NCI-H1417 treated with DMSO at 0.1 percent for 48 hours (cell line): ENCODE measurements around the gene HMGN4.
A peak's percentile ranks its signal among the peaks of the same experiment; 100 is the strongest.

Experiments used
- DNase-seq: peaks from one replicate; lab custom pipeline; 2025; lab: John Stamatoyannopoulos, UW

Gene HMGN4

DNA sequence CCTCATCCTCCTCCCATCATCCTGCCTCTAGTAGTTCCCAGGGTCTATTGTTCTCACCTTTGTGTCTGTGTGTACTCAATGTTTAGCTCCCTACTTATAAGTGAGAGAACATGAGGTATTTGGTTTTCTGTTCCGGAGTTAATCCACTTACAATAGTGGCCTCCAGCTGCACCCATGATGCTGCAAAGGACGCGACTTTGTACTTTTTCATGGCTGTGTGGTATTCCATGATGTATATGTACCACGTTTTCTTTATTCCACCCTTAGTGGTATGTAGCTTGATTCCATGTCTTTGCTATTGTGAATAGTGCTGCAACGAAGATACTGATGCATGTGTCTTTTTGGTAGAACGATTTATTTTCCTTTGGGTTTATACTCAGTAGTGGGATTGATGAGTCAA is 40.1 kb downstream of the HMGN4 start:
- no peak for DNase-seq

GRCh38 chr6:26578741-26579140 is 40.6 kb downstream of the HMGN4 start:
- DNase-seq, result no peak

DNA sequence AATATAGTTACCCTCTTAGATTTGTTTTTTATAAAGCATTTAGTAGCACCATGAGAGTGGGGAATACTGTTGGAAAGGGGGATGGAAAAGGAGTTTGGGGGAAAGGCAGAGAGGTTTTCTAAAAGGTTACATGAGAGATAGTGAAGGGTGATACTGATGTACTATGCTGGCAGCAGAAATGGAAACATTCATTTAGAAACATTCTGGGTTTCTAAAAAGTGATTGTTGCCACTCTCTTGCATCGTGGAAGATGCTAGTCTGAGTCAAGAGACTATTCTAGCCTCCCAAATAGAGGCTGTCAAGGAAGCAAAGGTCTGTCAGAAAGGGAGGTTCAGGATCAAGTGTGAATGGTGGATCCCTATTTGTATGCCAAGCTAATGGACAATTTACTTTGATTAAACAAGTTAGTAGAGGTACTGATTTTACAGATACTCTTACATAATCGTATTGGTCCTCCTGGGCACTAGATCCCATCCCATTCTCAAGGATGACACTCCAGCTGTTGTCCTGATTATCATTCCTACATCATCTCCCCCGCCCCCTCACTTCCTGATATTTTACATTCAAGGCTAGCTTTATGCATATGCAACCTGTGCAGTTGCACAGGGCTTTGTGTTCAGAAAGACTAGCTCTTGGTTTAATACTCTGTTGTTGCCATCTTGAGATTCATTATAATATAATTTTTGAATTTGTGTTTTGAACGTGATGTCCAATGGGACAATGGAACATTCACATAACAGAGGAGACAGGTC is 43.2 kb downstream of the HMGN4 start:
- DNase-seq, result no peak

DNA sequence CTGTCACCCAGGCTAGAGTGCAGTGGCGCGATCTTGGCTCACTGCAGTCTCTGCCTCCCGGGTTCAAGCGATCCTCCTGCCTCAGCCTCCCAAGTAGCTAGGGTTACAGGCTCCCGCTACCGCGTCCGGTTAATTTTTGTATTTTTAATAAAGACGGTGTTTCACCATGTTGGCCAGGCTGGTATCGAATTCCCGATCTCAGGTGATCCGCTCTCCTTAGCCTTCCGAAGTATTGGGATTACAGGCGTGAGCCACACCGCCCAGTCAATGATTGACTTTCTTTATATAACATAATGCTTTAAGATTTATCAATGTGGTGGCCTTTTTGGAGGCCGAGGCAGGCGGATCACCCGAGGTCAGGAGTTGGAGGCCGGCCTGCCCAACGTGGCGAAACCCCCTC is 50.8 kb downstream of the HMGN4 start:
- no peak for DNase-seq

DNA sequence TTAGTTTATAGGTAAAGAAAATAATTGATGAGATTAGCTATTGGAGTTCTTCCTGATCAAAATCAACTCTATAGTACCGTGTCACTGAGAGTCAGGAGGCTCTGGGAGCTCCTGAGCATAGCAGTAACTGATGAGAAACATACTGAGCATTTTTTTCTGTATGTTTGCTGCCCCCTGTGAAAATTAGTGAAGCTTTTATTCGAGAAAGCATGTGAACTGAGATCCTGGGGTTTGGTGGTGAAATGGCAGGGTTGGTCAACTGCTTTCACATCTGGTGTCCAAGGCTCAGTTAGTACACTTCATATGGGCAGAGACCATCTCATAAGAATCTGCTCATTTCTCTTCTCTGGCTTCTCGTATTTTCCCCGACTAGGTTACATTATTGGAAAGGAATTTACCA is 54.5 kb downstream of the HMGN4 start:
- no peak for DNase-seq

GRCh38 chr6:26593278-26594130 is 55.3 kb downstream of the HMGN4 start:
- no peak for DNase-seq

DNA sequence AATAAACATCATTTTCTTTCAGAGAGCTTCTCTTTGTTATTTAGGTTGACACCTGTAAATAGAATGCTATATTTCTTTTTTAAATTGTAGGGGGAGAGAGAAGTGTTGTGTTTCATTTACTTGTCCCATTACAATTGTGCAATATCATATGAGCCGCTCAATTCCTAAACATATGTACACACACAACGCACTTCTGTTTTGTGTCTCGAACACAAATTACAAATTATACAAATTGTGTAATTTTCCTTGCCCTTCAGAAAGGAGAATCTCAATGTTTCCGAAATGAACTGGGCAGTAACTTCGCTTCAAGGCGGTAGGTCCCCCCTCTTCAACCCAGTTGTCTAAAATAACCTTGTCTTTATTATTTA is 55.9 kb downstream of the HMGN4 start:
- DNase-seq, result no peak

DNA sequence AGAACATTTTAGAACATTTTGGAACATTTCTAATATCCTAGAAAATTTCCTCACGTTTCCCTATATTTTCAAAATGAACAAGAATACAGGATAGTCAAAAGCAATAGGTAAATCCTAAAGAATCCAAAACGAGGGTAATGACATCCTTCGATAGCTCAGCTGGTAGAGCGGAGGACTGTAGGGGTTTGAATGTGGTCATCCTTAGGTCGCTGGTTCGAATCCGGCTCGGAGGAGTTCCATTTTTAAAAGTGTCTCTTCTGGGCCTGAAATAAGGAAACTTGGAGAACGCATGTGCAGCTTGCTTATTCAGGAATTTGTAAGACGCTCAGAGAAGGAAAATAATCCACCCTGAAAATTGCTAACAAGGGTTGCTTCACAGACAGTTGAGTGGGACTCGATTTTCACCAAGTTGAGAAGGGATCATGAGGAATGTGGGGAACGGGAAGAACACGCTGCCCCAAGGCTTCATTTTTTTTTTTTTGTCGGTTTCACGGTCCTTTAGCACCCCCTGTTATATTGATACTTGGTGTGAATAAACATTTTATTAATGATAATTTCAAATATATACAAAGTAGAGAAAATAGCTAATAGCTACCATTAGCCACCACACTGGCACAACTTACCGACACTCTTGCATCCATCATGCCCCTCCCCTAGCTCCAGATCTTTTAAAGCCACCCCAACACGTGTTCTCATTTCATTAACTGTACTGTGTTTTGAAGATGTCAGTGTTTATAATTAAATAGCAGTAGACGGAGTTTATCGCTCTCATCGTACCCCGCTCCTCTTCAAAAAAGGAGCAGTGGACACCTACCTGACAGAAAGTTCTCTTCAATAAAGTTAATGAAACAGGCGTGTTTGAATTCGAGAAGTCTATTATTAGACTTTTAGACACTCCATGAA is 56.8 kb downstream of the HMGN4 start:
- no peak for DNase-seq

- DNase-seq, result peak; percentile 71
These were observed 57.6 kb downstream of the HMGN4 start for GRCh38 chr6:26595669-26596269.
